ENCODE measurements around the gene PLEKHM3. TPM values are rescaled to one million over a fixed set of nuclear protein-coding genes. Genes with fewer than 3 reads are reported as not detected.

PLEKHM3 gene
- total and polyA plus RNA-seq, 2 of the 13 experiments (the other 11 are each of a cell fraction or from before 2014, with no cell fraction given) = 4.5 to 4.7 TPM

DNA sequence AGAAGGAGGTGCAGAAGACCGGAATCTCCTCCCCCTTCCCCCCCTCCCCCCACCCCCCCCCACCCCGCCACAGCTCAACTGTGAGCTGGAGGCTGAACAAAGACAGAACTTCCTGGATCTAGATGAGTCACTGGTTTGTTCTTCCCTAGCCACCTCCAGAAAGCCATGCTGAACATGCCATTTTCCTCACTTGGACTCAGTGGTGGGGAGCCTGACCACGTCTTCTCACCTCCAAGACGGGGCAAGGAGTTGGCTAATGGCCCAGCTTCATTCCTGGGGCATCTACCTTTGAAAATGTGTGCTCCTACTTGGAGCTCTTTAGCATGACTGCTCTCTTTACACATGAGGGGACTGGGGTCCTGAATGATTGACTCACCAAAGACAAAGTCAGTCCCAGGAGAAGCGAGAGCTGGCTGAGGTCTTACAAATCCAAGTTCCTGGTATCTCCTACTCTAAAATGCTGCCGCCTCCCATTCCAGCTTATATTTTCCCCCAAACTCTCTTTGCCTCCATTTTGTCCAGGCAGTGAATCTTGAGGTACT lies 233.0 kb downstream of the PLEKHM3 start (continued):
- no peak for TF ChIP-seq KLF13 (CRISPR knock-in tag; IDR thresholded peaks at IDR 0.05)
- peak; percentile 5; the same call in 1 of the 2 replicates for TF ChIP-seq FOXO1 (CRISPR knock-in tag; IDR thresholded peaks at IDR 0.05)
- TF ChIP-seq ERF (CRISPR knock-in tag; IDR thresholded peaks at IDR 0.05) = 0 out of 2 replicates have a peak, but pooled peaks have one; percentile 54
- peak; percentile 30; the same call in 1 of the 2 replicates for TF ChIP-seq RARA (CRISPR knock-in tag; IDR thresholded peaks at IDR 0.05)
- TF ChIP-seq ZNF781 (CRISPR knock-in tag; IDR thresholded peaks at IDR 0.05; ENCODE audit: borderline replicate concordance, not compliant biosample characterization) = no peak
- TF ChIP-seq, protein P1, sequence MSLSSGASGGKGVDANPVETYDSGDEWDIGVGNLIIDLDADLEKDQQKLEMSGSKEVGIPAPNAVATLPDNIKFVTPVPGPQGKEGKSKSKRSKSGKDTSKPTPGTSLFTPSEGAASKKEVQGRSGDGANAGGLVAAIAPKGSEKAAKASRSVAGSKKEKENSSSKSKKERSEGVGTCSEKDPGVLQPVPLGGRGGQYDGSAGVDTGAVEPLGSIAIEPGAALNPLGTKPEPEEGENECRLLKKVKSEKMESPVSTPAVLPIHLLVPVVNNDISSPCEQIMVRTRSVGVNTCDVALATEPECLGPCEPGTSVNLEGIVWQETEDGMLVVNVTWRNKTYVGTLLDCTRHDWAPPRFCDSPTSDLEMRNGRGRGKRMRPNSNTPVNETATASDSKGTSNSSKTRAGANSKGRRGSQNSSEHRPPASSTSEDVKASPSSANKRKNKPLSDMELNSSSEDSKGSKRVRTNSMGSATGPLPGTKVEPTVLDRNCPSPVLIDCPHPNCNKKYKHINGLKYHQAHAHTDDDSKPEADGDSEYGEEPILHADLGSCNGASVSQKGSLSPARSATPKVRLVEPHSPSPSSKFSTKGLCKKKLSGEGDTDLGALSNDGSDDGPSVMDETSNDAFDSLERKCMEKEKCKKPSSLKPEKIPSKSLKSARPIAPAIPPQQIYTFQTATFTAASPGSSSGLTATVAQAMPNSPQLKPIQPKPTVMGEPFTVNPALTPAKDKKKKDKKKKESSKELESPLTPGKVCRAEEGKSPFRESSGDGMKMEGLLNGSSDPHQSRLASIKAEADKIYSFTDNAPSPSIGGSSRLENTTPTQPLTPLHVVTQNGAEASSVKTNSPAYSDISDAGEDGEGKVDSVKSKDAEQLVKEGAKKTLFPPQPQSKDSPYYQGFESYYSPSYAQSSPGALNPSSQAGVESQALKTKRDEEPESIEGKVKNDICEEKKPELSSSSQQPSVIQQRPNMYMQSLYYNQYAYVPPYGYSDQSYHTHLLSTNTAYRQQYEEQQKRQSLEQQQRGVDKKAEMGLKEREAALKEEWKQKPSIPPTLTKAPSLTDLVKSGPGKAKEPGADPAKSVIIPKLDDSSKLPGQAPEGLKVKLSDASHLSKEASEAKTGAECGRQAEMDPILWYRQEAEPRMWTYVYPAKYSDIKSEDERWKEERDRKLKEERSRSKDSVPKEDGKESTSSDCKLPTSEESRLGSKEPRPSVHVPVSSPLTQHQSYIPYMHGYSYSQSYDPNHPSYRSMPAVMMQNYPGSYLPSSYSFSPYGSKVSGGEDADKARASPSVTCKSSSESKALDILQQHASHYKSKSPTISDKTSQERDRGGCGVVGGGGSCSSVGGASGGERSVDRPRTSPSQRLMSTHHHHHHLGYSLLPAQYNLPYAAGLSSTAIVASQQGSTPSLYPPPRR (CRISPR knock-in tag; IDR thresholded peaks at IDR 0.05; ENCODE audit: borderline replicate concordance) = no peak
- TF ChIP-seq ZNF737 (CRISPR knock-in tag; IDR thresholded peaks at IDR 0.05; ENCODE audit: borderline replicate concordance) = no peak
- TF ChIP-seq HCFC1 (IDR thresholded peaks at IDR 0.05; ENCODE audit: low read depth, low read length) = no peak
- TF ChIP-seq, protein P2, sequence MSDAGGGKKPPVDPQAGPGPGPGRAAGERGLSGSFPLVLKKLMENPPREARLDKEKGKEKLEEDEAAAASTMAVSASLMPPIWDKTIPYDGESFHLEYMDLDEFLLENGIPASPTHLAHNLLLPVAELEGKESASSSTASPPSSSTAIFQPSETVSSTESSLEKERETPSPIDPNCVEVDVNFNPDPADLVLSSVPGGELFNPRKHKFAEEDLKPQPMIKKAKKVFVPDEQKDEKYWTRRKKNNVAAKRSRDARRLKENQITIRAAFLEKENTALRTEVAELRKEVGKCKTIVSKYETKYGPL (CRISPR knock-in tag; IDR thresholded peaks at IDR 0.05) = no peak
- 0 out of 2 replicates have a peak, but pooled peaks have one; percentile 14 for TF ChIP-seq KAT7 (CRISPR knock-in tag; IDR thresholded peaks at IDR 0.05; ENCODE audit: borderline replicate concordance)
- TF ChIP-seq, protein P3, sequence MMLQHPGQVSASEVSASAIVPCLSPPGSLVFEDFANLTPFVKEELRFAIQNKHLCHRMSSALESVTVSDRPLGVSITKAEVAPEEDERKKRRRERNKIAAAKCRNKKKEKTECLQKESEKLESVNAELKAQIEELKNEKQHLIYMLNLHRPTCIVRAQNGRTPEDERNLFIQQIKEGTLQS (CRISPR knock-in tag; IDR thresholded peaks at IDR 0.05) = peak; percentile 77
- TF ChIP-seq, protein P4, sequence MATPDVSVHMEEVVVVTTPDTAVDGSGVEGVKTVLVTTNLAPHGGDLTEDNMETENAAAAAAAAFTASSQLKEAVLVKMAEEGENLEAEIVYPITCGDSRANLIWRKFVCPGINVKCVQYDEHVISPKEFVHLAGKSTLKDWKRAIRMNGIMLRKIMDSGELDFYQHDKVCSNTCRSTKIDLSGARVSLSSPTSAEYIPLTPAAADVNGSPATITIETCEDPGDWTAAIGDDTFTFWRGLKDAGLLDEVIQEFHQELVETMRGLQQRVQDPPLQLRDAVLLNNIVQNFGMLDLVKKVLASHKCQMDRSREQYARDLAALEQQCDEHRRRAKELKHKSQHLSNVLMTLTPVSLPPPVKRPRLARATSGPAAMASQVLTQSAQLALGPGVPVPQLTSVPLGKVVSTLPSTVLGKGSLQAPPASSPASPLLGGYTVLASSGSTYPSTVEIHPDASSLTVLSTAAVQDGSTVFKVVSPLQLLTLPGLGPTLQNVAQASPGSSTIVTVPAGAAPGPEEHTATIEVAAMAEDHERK (CRISPR knock-in tag; IDR thresholded peaks at IDR 0.05; ENCODE audit: low read depth) = no peak
- no peak for TF ChIP-seq ZNF557 (CRISPR knock-in tag; IDR thresholded peaks at IDR 0.05)
- TF ChIP-seq ZNF468 (CRISPR knock-in tag; IDR thresholded peaks at IDR 0.05) = no peak

All from HepG2 (cell line).